GM12892 (cell line): ENCODE results near the gene TRPM3.

Source experiments
- POLR2A ChIP-seq: IDR thresholded peaks from 2 replicates; pipeline ENCODE4 v1.6.1; 2011; ENCODE audit warnings: low read depth, low read length, control low read depth
- POLR2AphosphoS5 ChIP-seq: IDR thresholded peaks from 2 replicates; pipeline ENCODE4 v1.6.1; 2011; ENCODE audit warnings: low read depth, low read length, control low read depth

DNA sequence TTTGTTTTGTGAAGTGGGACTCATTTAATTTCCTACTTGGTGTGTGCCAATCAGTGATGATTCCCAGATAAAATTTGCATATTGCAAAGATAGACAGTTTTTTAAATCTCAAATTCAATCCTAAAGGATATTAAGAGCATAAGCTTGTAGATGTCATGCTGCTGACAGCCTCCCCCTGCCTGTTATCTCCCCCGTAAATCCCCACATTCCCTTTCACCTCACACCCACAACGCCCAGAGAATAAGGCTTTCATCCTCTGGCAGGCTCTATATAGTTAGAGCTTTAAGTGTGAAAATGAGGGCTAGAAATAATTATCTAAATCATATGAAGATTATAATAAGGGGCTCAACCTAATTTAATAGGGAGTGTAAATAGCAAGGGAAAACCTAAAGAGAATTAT is 265.0 kb downstream of the TRPM3 start:
- TF ChIP-seq POLR2A (no peak), POLR2AphosphoS5 (no peak)
